HG03439 (cell line): ENCODE results near the gene SLC25A26.
"Not testable (repeated sequence)": the region's sequence is repeated elsewhere in the genome, so short reads cannot be mapped to it uniquely, and the experiment has no call there.

Source experiments
- ATAC-seq: cut with Tn5 transposase; IDR thresholded peaks from one replicate; pipeline ENCODE4 v1.9.1; 2021; ENCODE audit warnings: mild to moderate bottlenecking, moderate library complexity; ENCODE audit not compliant: unreplicated experiment

The SLC25A26 gene

DNA sequence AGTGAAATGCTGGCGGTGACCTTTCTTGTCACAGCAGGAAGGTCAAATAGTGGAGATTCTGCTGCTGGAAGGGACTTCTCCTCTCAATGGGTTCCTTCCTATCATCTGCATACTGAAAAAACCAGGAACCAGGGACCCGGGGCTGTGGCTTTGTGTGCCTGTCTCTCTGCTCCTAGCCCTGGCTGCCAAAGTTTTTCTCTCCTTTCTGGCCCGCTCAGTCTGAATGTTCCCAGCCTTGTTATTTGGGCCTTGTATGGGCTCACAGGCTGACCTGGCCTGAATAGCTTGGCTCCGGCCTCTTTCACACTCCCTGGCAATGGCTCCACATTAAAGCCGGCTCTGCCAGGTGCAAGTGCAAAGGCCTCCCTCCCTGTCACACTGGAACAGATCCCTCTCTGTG is 185.4 kb downstream of the SLC25A26 start:
- ATAC-seq = no peak

- ATAC-seq = no peak
Observed at GRCh38 chr3:66406831-66407610, 186.2 kb downstream of the SLC25A26 start.

- peak; percentile 75 for ATAC-seq
Observed at GRCh38 chr3:66407611-66408218, 186.9 kb downstream of the SLC25A26 start.

DNA sequence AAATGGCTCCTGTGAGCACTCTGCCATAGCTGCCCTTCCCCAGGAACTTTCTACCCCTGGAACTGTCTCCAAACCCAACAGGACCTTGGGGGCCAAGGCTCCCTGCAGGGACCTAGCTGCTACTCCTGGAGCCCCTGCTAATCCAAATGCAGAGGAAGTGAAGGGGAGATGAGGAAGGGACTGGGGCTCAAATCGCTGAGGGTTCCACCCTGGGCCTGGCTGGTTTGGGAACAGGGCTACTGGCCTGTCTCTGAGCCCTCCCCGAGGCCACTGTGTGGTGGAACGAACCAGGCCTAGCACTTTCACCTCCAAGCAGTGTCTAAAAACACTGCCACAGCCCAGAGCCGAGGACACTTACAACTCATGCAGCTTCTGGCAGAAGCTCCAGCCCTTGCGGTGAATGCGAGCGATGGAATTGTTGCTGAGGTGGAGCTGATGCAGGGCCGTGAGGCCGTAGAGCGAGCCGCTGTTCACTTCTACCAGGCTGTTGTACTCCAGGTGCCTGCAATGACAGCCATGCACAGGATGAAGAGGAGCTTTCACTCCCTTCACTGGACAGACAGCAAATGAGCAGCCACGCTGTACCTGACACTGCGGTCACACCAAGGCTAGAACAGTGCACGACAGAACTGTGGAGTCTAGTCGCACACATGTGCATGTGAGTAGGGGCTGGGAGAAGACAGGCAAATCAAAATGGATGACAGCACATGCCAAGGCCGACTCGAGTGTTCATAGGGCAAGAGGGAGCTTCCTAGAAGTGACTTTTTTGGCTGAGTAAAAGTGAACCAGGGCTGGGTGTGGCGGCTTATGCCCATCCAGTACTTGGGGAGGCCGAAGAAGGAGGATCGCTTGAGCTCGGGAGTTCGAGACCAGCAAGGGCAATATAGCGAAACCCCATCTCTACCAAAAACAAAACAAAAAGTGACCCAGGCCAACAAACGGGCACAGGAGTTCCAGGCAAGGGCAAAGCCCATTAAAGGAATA is 189.3 kb downstream of the SLC25A26 start:
- ATAC-seq = no peak

GRCh38 chr3:66410976-66411375 is 190.2 kb downstream of the SLC25A26 start:
- no peak for ATAC-seq

- no peak for ATAC-seq
Observed at GRCh38 chr3:66411474-66411873, 190.7 kb downstream of the SLC25A26 start.

DNA sequence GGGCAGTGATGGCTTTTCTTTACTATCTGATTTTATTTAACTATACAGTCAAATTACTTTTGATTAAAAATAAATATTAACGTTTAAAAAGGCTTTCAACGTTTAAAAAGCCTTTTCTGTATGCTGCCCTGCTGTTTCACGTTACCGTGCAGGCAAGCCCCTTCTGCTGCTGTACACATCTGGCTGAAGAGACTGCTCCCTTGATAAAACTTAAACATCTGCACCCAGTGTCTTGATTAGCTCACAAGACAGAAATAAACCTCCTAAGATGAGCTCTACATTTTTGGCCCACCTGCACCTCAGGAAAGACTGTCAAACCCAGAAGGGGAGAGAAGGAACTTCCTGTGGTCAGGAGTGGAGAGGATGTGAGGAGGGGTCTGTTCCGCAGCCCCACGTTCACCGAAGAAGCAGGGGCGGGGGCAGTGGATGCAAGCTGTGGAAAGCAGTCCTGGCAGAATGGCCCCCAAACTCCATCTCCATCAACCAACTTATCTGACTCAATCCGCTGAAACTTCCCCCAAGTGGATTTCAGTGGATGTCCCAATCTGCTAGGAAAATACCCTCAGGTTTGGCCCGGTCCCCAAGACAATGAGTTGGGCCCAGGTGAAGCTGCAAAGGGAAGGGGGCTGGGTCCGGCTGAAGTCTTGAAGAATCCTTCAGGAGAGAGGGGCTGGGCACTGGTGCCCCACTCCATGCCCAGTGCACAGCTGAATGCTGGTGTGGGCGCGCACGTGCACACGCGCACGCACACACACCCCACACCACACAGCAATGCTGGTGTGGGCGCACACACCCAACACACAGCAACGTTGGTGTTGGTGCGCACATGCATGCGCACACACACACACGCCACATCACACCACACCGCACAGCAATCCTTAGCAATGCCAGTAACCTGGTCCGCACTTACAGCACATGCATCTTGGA is 191.4 kb downstream of the SLC25A26 start:
- no peak for ATAC-seq

GRCh38 chr3:66413151-66413751 is 192.4 kb downstream of the SLC25A26 start:
- no peak for ATAC-seq

GRCh38 chr3:66414846-66415245 is 194.0 kb downstream of the SLC25A26 start:
- ATAC-seq = no peak

- no peak for ATAC-seq
Observed at GRCh38 chr3:66415867-66416428, 195.1 kb downstream of the SLC25A26 start.

GRCh38 chr3:66416556-66417304 is 195.9 kb downstream of the SLC25A26 start:
- ATAC-seq = no peak

DNA sequence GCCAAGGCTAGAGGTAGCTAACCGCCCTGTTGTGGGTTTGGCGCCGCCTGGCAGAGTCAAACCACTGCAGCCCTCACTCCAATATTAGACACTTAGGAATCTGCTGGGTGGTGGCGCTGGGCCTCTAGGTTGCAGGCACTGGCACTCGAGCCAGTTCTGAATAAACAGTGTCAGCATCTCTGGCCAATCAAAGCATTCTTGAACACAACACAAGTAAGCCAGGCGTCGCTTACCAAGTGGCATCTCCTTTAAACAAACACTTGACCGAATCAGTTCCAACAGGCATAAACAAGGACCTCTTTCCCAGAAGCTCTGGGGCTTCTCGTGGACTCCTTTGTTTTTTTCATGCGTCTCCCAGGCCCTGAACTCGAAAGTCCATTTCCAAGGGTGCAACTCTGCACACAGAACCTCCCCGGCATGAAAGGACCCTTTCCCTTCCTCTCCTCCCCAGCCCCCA is 197.7 kb downstream of the SLC25A26 start:
- ATAC-seq = no peak

DNA sequence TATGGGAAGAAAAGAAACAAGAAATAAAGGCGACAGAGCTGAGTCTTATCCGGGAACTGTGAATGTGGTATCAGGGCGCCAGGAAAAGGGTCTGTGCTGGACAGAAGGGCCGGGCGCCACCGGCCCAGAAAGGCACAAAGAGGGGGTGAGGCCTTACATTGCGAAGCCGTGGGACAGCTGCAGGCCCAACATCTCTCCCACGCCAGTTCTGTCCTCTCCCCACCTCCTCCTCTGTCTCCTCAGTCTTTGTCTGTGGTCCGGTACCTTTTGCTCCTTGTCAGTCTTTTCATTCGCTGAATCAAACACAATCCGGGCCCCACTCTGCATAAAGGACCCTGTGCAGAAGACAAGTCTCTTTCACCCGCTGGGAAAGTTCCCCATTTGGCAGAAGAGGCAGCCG is 198.2 kb downstream of the SLC25A26 start:
- ATAC-seq = no peak

- ATAC-seq = not testable (repeated sequence)
Observed at GRCh38 chr3:66421144-66421543, 200.3 kb downstream of the SLC25A26 start.

DNA sequence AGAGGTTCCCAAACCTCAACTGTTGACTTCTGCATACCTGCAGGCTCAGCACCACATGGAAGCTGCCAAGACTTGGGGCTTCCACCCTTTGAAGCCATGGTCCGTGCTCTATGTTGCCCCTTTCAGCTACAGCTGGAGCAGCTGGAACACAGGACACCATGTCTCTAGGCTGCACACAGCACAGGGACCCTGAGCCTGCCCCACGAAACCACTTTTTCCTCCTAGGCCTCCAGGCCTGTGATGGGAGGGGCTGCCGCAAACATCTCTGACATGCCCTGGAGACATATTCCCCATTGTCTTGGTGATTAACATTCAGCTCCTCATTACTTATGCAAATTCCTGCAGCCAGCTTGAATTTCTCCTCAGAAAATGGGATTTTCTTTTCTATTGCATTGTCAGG is 201.1 kb downstream of the SLC25A26 start:
- not testable (repeated sequence) for ATAC-seq

GRCh38 chr3:66423791-66424190 is 203.0 kb downstream of the SLC25A26 start:
- no peak for ATAC-seq

- ATAC-seq = no peak
Observed at GRCh38 chr3:66425032-66425431, 204.2 kb downstream of the SLC25A26 start.

DNA sequence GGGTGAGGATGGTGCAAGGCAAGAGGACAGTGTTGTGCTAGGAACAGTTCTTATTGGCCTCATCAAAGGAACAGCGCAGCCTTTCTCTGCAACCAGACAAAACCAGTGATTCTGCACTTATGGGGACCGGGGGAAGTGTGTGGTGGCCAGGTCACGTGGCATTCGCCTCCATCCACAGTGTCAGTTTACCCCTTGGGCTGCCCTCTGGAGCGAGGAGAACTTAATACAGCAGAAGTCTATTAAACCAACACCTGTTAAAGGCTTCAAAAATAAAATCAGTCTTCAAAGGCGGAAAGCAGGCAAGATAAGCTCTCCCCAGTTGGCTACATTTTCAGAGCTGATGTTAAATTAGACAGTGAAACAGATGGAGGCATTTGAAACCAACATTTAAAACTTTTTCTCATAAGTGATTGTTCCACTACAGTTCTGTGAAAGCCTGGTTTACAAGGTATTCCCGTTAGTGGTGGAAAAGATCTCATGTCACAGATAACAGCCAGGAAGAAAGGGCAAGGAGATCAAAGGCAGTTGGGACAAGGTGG is 204.8 kb downstream of the SLC25A26 start:
- no peak for ATAC-seq
